GM12878 (cell line): ENCODE measurements around the gene POMZP3.
"Not testable (repeated sequence)": the region's sequence is repeated elsewhere in the genome, so short reads cannot be mapped to it uniquely, and the experiment has no call there.

ENCODE experiments used
- CTCF ChIP-seq, 3 experiments: IDR thresholded peaks in 2 of 3; conservative IDR thresholded peaks in 1 of 3; 2 replicates each; pipeline ENCODE4 v1.5.1; 2011; ENCODE audit warnings: low read depth in 3 of 3, low read length in 3 of 3, mild to moderate bottlenecking in 3 of 3, control low read depth in 2 of 3, moderate library complexity in 2 of 3, inconsistent platforms in 1 of 3, mixed read lengths in 1 of 3; ENCODE audit not compliant: control insufficient read depth in 2 of 3, insufficient read depth in 1 of 3; ENCODE audit errors: extremely low read depth in 1 of 3
- EZH2 ChIP-seq: IDR thresholded peaks from 2 replicates; pipeline ENCODE4 v1.6.1; 2012; ENCODE audit warnings: low read depth, mild to moderate bottlenecking, control low read depth, inconsistent platforms, low read length, borderline replicate concordance; ENCODE audit not compliant: control insufficient read depth
- GABPA ChIP-seq: IDR thresholded peaks from 2 replicates; pipeline ENCODE4 v1.6.1; 2014; ENCODE audit warnings: antibody characterized with exemption, low read depth, mild to moderate bottlenecking, inconsistent platforms
- HDAC6 ChIP-seq: fragments of 200-600 bp; sonication (generic); IDR thresholded peaks from one replicate; pipeline ENCODE4 v1.8.0; 2017; ENCODE audit warnings: antibody characterized with exemption; ENCODE audit not compliant: unreplicated experiment
- PAX5 ChIP-seq: IDR thresholded peaks from 2 replicates; pipeline ENCODE4 v1.6.1; 2011; ENCODE audit warnings: low read depth, low read length, borderline replicate concordance
- TBL1XR1 ChIP-seq: IDR thresholded peaks from 2 replicates; pipeline ENCODE4 v1.6.1; 2012; ENCODE audit warnings: low read depth, low read length, improper control_type of control experiment
- YY1 ChIP-seq: IDR thresholded peaks from 2 replicates; pipeline ENCODE4 v1.6.1; 2011; ENCODE audit warnings: low read depth, mild to moderate bottlenecking, low read length

GRCh38 chr7:76609864-76610263 is 17.2 kb downstream of the POMZP3 start:
- TF ChIP-seq EZH2; TBL1XR1; CTCF (IDR thresholded peaks at IDR 0.05 in 2 of 3, conservative IDR thresholded peaks at IDR 0.05 in 1 of 3; ENCODE audit: control insufficient read depth in 2 of 3, extremely low read depth in 1 of 3, insufficient read depth in 1 of 3, low read depth in 3 of 3, low read length in 3 of 3); HDAC6; GABPA; YY1; PAX5: not testable (repeated sequence)
